ENCODE measurements around the gene ELFN1. TPM values are rescaled to one million over a fixed set of nuclear protein-coding genes. Genes with fewer than 3 reads are reported as not detected.

ELFN1 gene
- total RNA-seq, 1 donor from 2014 or later = 0.65 TPM

GRCh38 chr7:1768832-1769231 lies 98.8 kb downstream of the ELFN1 start:
- no peaks in the 10 kb centered on the region for H3K9me3 Mint-ChIP-seq (ENCODE audit: low read depth)
- H3K27ac Mint-ChIP-seq (ENCODE audit: unreplicated experiment) = no peak overlapping the region
- peaks cover 10% of the 10 kb centered on the region for H3K27me3 Mint-ChIP-seq (ENCODE audit: low read depth)
- no peak for TF ChIP-seq CTCF (IDR thresholded peaks at IDR 0.05)
- DNase-seq (ENCODE audit: low spot score) = no peak
- H3K4me1 Mint-ChIP-seq (ENCODE audit: low read depth) = no peaks in the 10 kb centered on the region
- no peaks in the 10 kb centered on the region for H3K36me3 Mint-ChIP-seq (ENCODE audit: low read depth)
- no peak overlapping the region for H3K4me3 Mint-ChIP-seq (ENCODE audit: unreplicated experiment)

DNA sequence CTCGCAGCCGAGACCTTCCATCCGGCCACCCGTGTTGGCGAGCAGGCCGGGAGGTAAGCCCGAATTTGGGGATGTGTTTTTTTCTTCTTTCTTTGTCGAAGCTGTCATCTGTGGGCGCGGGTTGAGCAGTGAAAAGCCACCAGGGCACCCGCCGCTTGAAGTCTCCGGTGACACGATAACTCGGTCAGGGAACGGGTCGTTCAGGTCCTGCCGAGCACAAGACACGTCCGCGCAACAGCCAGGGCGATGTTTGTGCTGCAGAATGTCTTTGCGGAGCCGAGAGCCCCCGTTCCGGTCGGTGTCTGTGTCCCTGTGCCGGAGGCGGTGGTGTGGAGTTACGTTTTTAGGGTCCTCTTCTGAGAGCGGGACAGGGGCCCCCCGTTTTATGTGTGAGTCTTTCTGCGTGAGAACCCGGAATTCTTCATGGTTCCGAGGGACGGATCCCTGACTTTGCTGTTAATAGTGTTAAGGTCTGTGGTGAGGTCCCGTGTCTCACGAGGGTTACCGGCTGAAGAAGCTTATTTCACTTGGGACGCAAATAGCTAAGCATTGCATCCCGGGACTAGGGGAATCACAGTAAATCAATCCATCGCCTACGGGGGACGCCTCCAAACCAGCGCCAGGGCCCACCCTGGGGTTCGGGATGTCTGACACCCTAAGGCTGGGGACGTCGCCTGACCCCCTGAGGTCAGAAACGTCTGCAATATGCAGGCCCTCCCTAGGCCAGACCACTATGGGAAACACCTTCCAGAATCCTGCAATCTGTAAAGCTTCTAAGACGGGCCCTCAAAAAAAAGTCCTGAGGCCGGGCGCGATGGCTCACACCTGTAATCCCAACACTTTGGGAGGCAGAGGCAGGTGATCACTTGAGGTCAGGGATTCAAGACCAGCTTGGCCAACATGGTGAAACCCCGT lies 99.5 kb downstream of the ELFN1 start:
- H3K9me3 Mint-ChIP-seq (ENCODE audit: low read depth) = peaks cover 3% of the 10 kb centered on the region
- H3K4me3 Mint-ChIP-seq (ENCODE audit: unreplicated experiment) = no peak overlapping the region
- H3K27me3 Mint-ChIP-seq (ENCODE audit: low read depth) = peaks cover 10% of the 10 kb centered on the region
- no peaks in the 10 kb centered on the region for H3K4me1 Mint-ChIP-seq (ENCODE audit: low read depth)
- no peak overlapping the region for H3K27ac Mint-ChIP-seq (ENCODE audit: unreplicated experiment)
- TF ChIP-seq CTCF (IDR thresholded peaks at IDR 0.05) = no peak
- no peak for DNase-seq (ENCODE audit: low spot score)
- no peaks in the 10 kb centered on the region for H3K36me3 Mint-ChIP-seq (ENCODE audit: low read depth)

DNA sequence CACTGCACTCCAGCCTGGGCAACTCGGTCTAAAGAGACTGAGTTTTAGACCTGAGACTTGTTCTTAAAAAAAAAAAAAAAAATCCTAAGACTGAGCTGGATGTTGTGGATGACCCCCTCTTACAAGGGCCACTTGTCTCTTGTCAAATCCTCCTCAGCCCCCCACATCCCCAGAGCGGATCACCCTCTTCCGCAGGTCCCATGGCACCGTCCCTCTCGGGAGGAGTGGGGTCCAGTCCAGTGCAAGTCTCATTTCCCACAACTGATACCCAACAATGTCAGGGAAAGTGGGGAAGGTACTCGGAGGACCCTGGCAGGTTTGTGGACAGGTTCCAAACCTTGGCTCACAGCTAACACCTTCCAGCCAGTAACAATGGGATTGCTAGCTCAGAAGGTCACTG lies 100.3 kb downstream of the ELFN1 start:
- Mint-ChIP-seq H3K27ac (ENCODE audit: unreplicated experiment) (no peak overlapping the region), H3K4me3 (ENCODE audit: unreplicated experiment) (no peak overlapping the region), H3K4me1 (ENCODE audit: low read depth) (no peaks in the 10 kb centered on the region), H3K9me3 (ENCODE audit: low read depth) (peaks cover 5% of the 10 kb centered on the region), H3K36me3 (ENCODE audit: low read depth) (no peaks in the 10 kb centered on the region), H3K27me3 (ENCODE audit: low read depth) (peaks cover 11% of the 10 kb centered on the region)
- TF ChIP-seq CTCF (IDR thresholded peaks at IDR 0.05) = no peak
- DNase-seq (ENCODE audit: low spot score) = no peak

DNA sequence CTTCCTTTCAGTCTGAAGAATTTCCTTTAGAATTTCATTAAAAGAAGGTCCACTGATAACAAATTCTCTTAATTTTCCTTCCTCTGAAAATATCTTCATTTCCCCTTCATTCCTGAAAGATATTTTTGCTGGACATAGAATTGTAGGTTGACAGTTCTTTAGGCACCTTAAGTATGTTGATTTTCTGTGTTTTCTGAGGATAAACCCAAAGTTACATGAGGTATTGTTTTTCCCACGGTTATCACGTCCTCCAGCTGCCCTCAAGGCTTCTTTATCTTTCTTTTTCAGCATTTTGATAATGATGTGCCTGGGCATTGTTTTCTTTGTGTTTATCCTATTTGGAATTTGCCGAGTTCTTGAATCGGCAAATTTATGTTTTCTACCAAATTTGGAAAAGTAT lies 105.3 kb downstream of the ELFN1 start:
- TF ChIP-seq CTCF (IDR thresholded peaks at IDR 0.05) = no peak
- DNase-seq (ENCODE audit: low spot score) = no peak
- peaks cover 24% of the 10 kb centered on the region for H3K9me3 Mint-ChIP-seq (ENCODE audit: low read depth)
- no peak overlapping the region for H3K4me3 Mint-ChIP-seq (ENCODE audit: unreplicated experiment)
- no peaks in the 10 kb centered on the region for H3K4me1 Mint-ChIP-seq (ENCODE audit: low read depth)
- H3K36me3 Mint-ChIP-seq (ENCODE audit: low read depth) = peaks cover 10% of the 10 kb centered on the region
- peaks cover 22% of the 10 kb centered on the region for H3K27me3 Mint-ChIP-seq (ENCODE audit: low read depth)
- H3K27ac Mint-ChIP-seq (ENCODE audit: unreplicated experiment) = no peak overlapping the region

DNA sequence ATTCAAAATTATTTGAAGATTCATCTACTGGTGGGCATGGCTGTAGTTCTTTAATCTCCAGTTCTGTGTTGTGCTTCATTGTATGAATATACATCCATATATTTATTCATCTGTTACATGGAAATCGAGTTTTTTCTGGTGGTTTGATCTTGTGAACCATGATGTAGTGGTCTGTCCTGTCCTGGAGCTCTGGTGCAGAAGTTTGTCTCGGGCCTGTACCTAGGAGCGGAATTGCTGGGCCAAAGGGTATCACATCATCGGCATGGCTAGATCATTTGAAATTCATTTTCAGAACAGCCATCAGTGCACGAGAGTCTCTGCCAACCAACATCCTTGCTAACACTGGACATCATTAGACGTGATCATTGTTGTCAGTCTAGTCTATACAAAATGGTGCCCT lies 107.0 kb downstream of the ELFN1 start:
- Mint-ChIP-seq H3K36me3 (ENCODE audit: low read depth) (peaks cover 10% of the 10 kb centered on the region), H3K4me3 (ENCODE audit: unreplicated experiment) (no peak overlapping the region), H3K27ac (ENCODE audit: unreplicated experiment) (no peak overlapping the region), H3K27me3 (ENCODE audit: low read depth) (peaks cover 21% of the 10 kb centered on the region), H3K9me3 (ENCODE audit: low read depth) (peaks cover 24% of the 10 kb centered on the region), H3K4me1 (ENCODE audit: low read depth) (no peaks in the 10 kb centered on the region)
- TF ChIP-seq CTCF (IDR thresholded peaks at IDR 0.05) = no peak
- DNase-seq (ENCODE audit: low spot score) = no peak
